CD14-positive monocyte (primary cell): ENCODE data around the gene MIDN. TPM values are rescaled to one million over a fixed set of nuclear protein-coding genes. Genes with fewer than 3 reads are reported as not detected.

Experiments used
- DNase-seq, 3 donors: peaks; one replicate each; pipeline ENCODE4 v3.0.0-alpha.2; 2011 to 2022
- H2AFZ ChIP-seq: 2 replicates; pipeline ENCODE4 v1.6.0; 2012; ENCODE audit warnings: mild to moderate bottlenecking, low read depth, low read length, inconsistent platforms; ENCODE audit not compliant: insufficient read depth, poor library complexity, severe bottlenecking
- H3K27ac ChIP-seq, 2 donors: 1 replicate in 1 of 2; 2 replicates in 1 of 2; pipeline ENCODE4 v1.5.1; 2012 to 2013; ENCODE audit warnings: low read length in 2 of 2, control low read depth in 1 of 2, inconsistent platforms in 1 of 2, low read depth in 1 of 2, mild to moderate bottlenecking in 1 of 2
- H3K27me3 ChIP-seq, 2 donors: one replicate each; pipeline versions ENCODE4 v1.6.0 to v1.6.1; 2011 to 2013; ENCODE audit warnings: low read length in 2 of 2; ENCODE audit not compliant: control insufficient read depth in 2 of 2, insufficient read depth in 2 of 2
- H3K36me3 ChIP-seq, 2 donors: replicated peaks in 1 of 2; 1 replicate in 1 of 2; 2 replicates in 1 of 2; pipeline versions ENCODE4 v1.5.1 to v1.6.1; 2012 to 2013; ENCODE audit warnings: low read length in 2 of 2, control low read depth in 1 of 2, inconsistent platforms in 1 of 2, mild to moderate bottlenecking in 1 of 2; ENCODE audit not compliant: insufficient read depth in 2 of 2, control insufficient read depth in 1 of 2
- H3K4me1 ChIP-seq, 2 donors: 1 replicate in 1 of 2; 2 replicates in 1 of 2; pipeline versions ENCODE4 v1.5.1 to v1.6.1; 2012 to 2013; ENCODE audit warnings: low read length in 2 of 2, control low read depth in 1 of 2, inconsistent platforms in 1 of 2, mild to moderate bottlenecking in 1 of 2, moderate library complexity in 1 of 2; ENCODE audit not compliant: insufficient read depth in 2 of 2, control insufficient read depth in 1 of 2
- H3K4me2 ChIP-seq: replicated peaks from 2 replicates; pipeline ENCODE3; 2012; ENCODE audit warnings: low read length, moderate library complexity, mild to moderate bottlenecking; ENCODE audit not compliant: poor library complexity, severe bottlenecking; ENCODE audit errors: extremely low read depth
- H3K4me3 ChIP-seq, 3 experiments: fragments of 200-600 bp in 1 of 3; sonication (generic) in 1 of 3; replicated peaks in 1 of 3; 1 replicate in 2 of 3; 2 replicates in 1 of 3; pipeline ENCODE4 v1.5.1; 2011 to 2013; ENCODE audit warnings: low read length in 3 of 3, mild to moderate bottlenecking in 3 of 3, control low read depth in 2 of 3, low read depth in 2 of 3, inconsistent platforms in 1 of 3, moderate library complexity in 1 of 3
- H3K79me2 ChIP-seq: 2 replicates; pipeline ENCODE4 v1.6.0; 2012; ENCODE audit warnings: mild to moderate bottlenecking, control low read depth, inconsistent platforms, low read length, moderate library complexity; ENCODE audit not compliant: insufficient read depth
- H3K9ac ChIP-seq: 2 replicates; pipeline ENCODE4 v1.6.0; 2017; ENCODE audit warnings: low read length, mild to moderate bottlenecking; ENCODE audit not compliant: insufficient read depth, poor library complexity, severe bottlenecking
- H3K9me3 ChIP-seq, 2 donors: replicated peaks in 1 of 2; 1 replicate in 1 of 2; 2 replicates in 1 of 2; pipeline versions ENCODE4 v1.5.1 to v1.6.1; 2012 to 2013; ENCODE audit warnings: low read length in 2 of 2, control low read depth in 1 of 2; ENCODE audit not compliant: control insufficient read depth in 1 of 2, insufficient read depth in 1 of 2
- H4K20me1 ChIP-seq: 2 replicates; pipeline ENCODE4 v1.6.0; 2012; ENCODE audit warnings: mild to moderate bottlenecking, low read length, control low read depth, moderate library complexity; ENCODE audit not compliant: insufficient read depth
- H3K27ac Mint-ChIP-seq, 7 donors: one replicate each; pipeline ENCODE4 v1.8.0; 2020; ENCODE audit warnings: mild to moderate bottlenecking in 7 of 7, mixed read lengths in 7 of 7, moderate library complexity in 6 of 7, inconsistent platforms in 2 of 7
- H3K27me3 Mint-ChIP-seq, 3 donors: one replicate each; pipeline ENCODE4 v1.8.0; 2021 to 2022; ENCODE audit warnings: low read depth in 3 of 3, mild to moderate bottlenecking in 3 of 3, mixed read lengths in 3 of 3, moderate library complexity in 3 of 3, inconsistent platforms in 1 of 3
- H3K36me3 Mint-ChIP-seq, 2 donors: one replicate each; pipeline ENCODE4 v1.8.0; 2020; ENCODE audit warnings: mixed read lengths in 2 of 2, inconsistent platforms in 1 of 2, mild to moderate bottlenecking in 1 of 2
- H3K4me1 Mint-ChIP-seq: one replicate; pipeline ENCODE4 v1.8.0; 2020; ENCODE audit warnings: mild to moderate bottlenecking, mixed read lengths
- H3K4me3 Mint-ChIP-seq, 2 donors: one replicate each; pipeline ENCODE4 v1.8.0; 2020; ENCODE audit warnings: mild to moderate bottlenecking in 2 of 2, mixed read lengths in 2 of 2, moderate library complexity in 1 of 2
- H3K9me3 Mint-ChIP-seq, 7 donors: one replicate each; pipeline ENCODE4 v1.8.0; 2020 to 2022; ENCODE audit warnings: mixed read lengths in 7 of 7, mild to moderate bottlenecking in 6 of 7, moderate library complexity in 6 of 7, inconsistent platforms in 2 of 7
- WGBS: methylation state at CpG from one replicate; pipeline ENCODE4 v1.1.5; 2013; ENCODE audit warnings: missing lambda C conversion rate; ENCODE audit not compliant: insufficient coverage; 5-methylcytosine and 5-hydroxymethylcytosine counted together
- intact Hi-C, 2 donors: fragments of 100-400 bp; cut with micrococcal nuclease; formaldehyde crosslinking; loops; one replicate each; pipeline versions ENCODE4 v1.15.0 to v1.15.1; 2023
- polyA plus RNA-seq, 3 donors: library from polyadenylated mRNA; depleted of rRNA in 1 of 3; unstranded in 2 of 3; stranded (reverse) in 1 of 3; fragments of 300-500 nt in 2 of 3; fragments of >200 nt in 1 of 3; fragmentation: Illumina TruSeq in 2 of 3; gene quantifications; 1 replicate in 2 of 3; 2 replicates in 1 of 3; pipeline ENCODE4 v1.2.3, GENCODE V29; 2012 to 2021
- TF ChIP-seq, protein P1 (sequence below): fragments of 200-600 bp; IDR thresholded peaks from one replicate; pipeline ENCODE4 v1.8.0; 2022; ENCODE audit warnings: antibody characterized with exemption, mild to moderate bottlenecking

Gene MIDN
- polyA plus RNA-seq, 3 donors = 5.6 to 301 (median 11.0) TPM

DNA sequence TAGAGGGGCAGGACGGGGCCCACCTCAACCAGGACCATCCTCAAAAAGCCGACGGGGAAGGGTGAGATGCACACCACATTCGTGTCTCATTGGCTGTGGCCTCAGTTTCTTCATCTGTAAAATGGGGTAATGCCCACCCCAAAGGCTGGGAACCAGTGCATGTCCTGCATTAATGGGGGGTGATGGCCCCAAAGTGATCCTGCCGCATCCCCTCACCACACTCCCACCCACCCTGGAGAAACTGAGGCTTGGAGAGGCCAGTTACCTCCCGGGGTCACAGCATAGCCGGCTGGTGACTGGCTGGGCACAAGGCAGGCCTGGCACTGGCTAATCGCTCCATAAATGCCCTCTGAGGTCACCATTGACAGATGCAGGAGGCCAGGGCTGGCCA is 640 bp upstream of the MIDN start:
- TF ChIP-seq, protein P1, sequence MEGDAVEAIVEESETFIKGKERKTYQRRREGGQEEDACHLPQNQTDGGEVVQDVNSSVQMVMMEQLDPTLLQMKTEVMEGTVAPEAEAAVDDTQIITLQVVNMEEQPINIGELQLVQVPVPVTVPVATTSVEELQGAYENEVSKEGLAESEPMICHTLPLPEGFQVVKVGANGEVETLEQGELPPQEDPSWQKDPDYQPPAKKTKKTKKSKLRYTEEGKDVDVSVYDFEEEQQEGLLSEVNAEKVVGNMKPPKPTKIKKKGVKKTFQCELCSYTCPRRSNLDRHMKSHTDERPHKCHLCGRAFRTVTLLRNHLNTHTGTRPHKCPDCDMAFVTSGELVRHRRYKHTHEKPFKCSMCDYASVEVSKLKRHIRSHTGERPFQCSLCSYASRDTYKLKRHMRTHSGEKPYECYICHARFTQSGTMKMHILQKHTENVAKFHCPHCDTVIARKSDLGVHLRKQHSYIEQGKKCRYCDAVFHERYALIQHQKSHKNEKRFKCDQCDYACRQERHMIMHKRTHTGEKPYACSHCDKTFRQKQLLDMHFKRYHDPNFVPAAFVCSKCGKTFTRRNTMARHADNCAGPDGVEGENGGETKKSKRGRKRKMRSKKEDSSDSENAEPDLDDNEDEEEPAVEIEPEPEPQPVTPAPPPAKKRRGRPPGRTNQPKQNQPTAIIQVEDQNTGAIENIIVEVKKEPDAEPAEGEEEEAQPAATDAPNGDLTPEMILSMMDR = no peak
- Histone ChIP-seq H3K4me3 (peak overlapping the region; percentile 31 to 99 (median 59)), H3K27me3 (no peaks in the 10 kb centered on the region), H3K4me1 (peaks cover 39 to 51% of the 10 kb centered on the region in 2 donors), H3K4me2 (peak overlapping the region; percentile 75), H4K20me1 (peaks cover 50% of the 10 kb centered on the region), H3K36me3 (peaks cover 7 to 10% of the 10 kb centered on the region in 2 donors), H3K9me3 (no peaks in the 10 kb centered on the region), H3K79me2 (peaks cover 55% of the 10 kb centered on the region), H2AFZ (peak overlapping the region; percentile 48), H3K27ac (peak overlapping the region; percentile 92 to 95), H3K9ac (peak overlapping the region; percentile 97)
- intact Hi-C loops = loop anchor here in 1 of 2 donors (10.0 kb wide), 3 partner anchors 143 to 383 kb away; partner anchors contain the start of genes ARID3A and GPX4
- H3K4me1 Mint-ChIP-seq = peaks cover 26% of the 10 kb centered on the region
- 21% methylated on average over 3 of the region's 8 CpGs for WGBS
- no peak for DNase-seq
- peaks cover 0 to 2% (median 0%) of the 10 kb centered on the region in 7 donors for H3K9me3 Mint-ChIP-seq
- peak overlapping the region; percentile 30 to 58 for H3K4me3 Mint-ChIP-seq
- peaks cover 0 to 6% (median 0%) of the 10 kb centered on the region in 3 donors for H3K27me3 Mint-ChIP-seq
- peak overlapping the region; percentile 59 to 91 (median 84) for H3K27ac Mint-ChIP-seq
- peaks cover 6 to 10% of the 10 kb centered on the region in 2 donors for H3K36me3 Mint-ChIP-seq

DNA sequence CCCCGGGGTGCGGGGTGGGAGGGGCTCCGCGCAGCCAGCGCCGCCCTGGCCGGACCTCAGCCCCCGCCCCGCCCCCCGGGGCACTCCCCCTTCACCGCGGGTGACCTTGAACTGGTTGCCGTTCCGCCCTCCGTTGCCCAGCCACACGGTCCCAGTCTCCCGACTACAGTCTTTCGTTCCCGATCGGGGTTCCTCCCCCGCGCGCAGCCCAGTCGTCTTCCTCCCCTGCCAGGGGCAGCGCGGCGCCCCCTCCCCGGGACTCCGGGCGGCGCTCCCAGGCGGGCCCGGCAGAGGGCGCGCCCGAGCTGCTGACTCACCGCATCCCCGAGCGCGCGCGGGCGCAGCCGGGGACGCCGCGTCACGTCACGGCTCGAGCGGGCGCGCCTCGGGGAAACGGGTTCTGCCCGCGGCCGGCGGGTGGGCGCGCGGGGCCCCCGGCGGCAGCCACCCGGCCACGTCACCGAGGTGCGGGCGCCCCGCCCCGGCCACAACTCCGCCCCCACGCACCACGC is 459 bp downstream of the MIDN start:
- Histone ChIP-seq H2AFZ (no peak overlapping the region), H3K4me3 (peak overlapping the region; percentile 59 to 99 (median 83)), H3K27me3 (no peaks in the 10 kb centered on the region), H3K4me2 (peak overlapping the region; percentile 75), H3K36me3 (peaks cover 10 to 16% of the 10 kb centered on the region in 2 donors), H3K9ac (peak overlapping the region; percentile 97), H3K4me1 (peaks cover 38 to 46% of the 10 kb centered on the region in 2 donors), H3K27ac (peak overlapping the region; percentile 92 to 95), H3K79me2 (peaks cover 55% of the 10 kb centered on the region), H3K9me3 (no peaks in the 10 kb centered on the region), H4K20me1 (peaks cover 54% of the 10 kb centered on the region)
- H3K27ac Mint-ChIP-seq = peak overlapping the region; percentile 85 to 97 (median 95)
- WGBS = under 1% methylated on average over 61 of the region's 74 CpGs
- H3K36me3 Mint-ChIP-seq = peaks cover 8 to 16% of the 10 kb centered on the region in 2 donors
- peaks cover 22% of the 10 kb centered on the region for H3K4me1 Mint-ChIP-seq
- peak overlapping the region; percentile 76 to 87 for H3K4me3 Mint-ChIP-seq
- DNase-seq = peak; percentile 76 to 87 (median 77)
- H3K9me3 Mint-ChIP-seq = peaks cover 0 to 2% (median 0%) of the 10 kb centered on the region in 7 donors
- intact Hi-C loops = loop anchor here in 1 of 2 donors (10.0 kb wide), 3 partner anchors 144 to 384 kb away; partner anchors contain the start of genes ARID3A and GPX4
- H3K27me3 Mint-ChIP-seq = peaks cover 0 to 6% (median 0%) of the 10 kb centered on the region in 3 donors
- TF ChIP-seq, protein P1 = peak; percentile 93
